ENCODE data around the gene DTNBP1. TPM values are rescaled to one million over a fixed set of nuclear protein-coding genes. Genes with fewer than 3 reads are reported as not detected.
A peak's percentile ranks its signal among the peaks of the same experiment; 100 is the strongest.

DTNBP1 gene
- total RNA-seq, 1 donor from 2014 or later, result 9.4 TPM

GRCh38 chr6:15626160-15626559 lies 36.7 kb downstream of the DTNBP1 start:
- no peak for DNase-seq (ENCODE audit: low read depth in 2 of 2)

- DNase-seq (ENCODE audit: low read depth in 2 of 2), result peak; percentile 11 to 29
Measured at GRCh38 chr6:15623276-15624116, 39.3 kb downstream of the DTNBP1 start.

GRCh38 chr6:15622045-15622740 lies 40.6 kb downstream of the DTNBP1 start:
- DNase-seq (ENCODE audit: low read depth in 2 of 2), result no peak

GRCh38 chr6:15621203-15622044 lies 41.4 kb downstream of the DTNBP1 start:
- peak in 1 of 2 donors; percentile 25 for DNase-seq (ENCODE audit: low read depth in 2 of 2)

DNA sequence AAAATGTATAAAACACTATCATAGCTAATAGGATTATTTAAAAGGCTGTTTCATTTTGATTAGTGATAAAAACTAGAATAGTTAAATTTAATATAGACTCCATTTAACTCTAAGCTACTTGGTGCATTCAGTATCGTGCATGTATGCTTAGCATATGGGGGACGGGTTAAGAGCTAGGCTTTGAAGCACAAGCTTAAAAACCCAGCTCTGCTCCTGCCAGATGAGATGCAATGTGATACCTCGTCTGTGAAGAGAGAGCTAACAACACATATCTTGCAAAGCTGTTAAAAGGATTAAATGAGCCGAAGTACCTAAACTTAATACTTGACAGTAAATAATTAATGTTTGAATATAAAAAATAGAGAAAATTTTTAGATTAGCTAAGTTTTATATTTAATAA lies 42.2 kb downstream of the DTNBP1 start:
- no peak for DNase-seq (ENCODE audit: low read depth in 2 of 2)

DNA sequence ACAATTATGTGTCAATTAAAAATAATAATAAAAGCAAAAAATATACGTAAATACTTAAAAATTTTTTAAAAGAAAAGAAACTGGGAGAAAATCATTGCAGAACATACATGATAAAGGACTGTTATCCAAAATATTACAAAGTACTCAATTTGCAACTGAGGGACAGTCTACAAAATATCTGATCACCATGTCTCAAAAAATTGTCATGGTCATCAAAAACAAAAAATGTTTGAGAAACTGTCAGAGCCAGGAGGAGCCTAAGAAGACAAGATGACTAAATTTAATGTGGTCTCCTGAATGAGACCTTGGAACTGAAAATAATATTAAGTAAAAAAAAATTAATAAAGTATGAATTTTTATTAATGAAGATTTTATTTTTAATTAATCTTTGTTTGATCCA lies 43.5 kb downstream of the DTNBP1 start:
- DNase-seq (ENCODE audit: low read depth in 2 of 2), result no peak

- no peak for DNase-seq (ENCODE audit: low read depth in 2 of 2)
Measured at GRCh38 chr6:15618685-15619084, 44.1 kb downstream of the DTNBP1 start.

DNA sequence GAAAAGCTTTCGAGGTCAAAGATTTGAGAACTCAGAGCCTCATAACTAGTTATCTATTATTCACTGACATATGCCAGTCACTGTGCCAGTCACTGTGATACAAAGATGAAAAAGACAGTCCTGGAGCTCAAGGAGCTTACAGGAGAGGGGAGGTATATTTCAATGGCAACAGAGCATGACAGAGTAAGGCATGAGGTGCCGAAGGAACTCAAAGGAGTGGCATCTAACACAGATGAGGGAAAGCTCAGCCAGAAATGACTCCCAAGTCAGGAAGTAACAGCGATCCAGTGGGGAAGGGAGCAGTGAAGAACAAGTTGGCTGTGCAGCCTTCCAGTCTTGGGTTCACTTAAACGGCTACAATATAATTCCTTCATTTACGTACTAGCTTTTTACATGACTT lies 46.6 kb downstream of the DTNBP1 start:
- DNase-seq (ENCODE audit: low read depth in 2 of 2), result no peak

- DNase-seq (ENCODE audit: low read depth in 2 of 2), result no peak
Measured at GRCh38 chr6:15615802-15616201, 47.0 kb downstream of the DTNBP1 start.

- DNase-seq (ENCODE audit: low read depth in 2 of 2), result no peak
Measured at GRCh38 chr6:15614277-15614676, 48.6 kb downstream of the DTNBP1 start.

GRCh38 chr6:15608396-15608795 lies 54.4 kb downstream of the DTNBP1 start:
- DNase-seq (ENCODE audit: low read depth in 2 of 2), result peak in 1 of 2 donors; percentile 85

- DNase-seq (ENCODE audit: low read depth in 2 of 2), result no peak
Measured at GRCh38 chr6:15607603-15608002, 55.2 kb downstream of the DTNBP1 start.

GRCh38 chr6:15606347-15606746 lies 56.5 kb downstream of the DTNBP1 start:
- DNase-seq (ENCODE audit: low read depth in 2 of 2), result no peak

DNA sequence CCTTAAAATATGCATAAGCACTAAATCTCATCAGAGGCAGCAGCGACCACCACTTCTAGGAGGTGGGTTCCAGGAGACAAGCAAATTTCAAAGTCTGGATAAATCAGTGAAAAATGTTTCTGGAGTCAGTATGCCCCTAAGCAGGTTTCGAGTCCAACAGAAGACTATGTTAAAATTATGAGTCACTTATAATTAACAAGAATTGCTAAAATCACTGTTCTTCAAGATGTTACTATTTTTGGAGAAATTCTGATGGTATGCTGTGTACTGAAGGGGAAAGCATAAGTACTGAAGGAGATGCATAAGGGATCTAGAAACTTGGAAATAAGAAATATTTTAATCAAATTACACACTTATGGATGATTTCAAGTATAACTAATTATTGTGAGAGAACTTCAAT lies 58.0 kb downstream of the DTNBP1 start:
- no peak for DNase-seq (ENCODE audit: low read depth in 2 of 2)

DNA sequence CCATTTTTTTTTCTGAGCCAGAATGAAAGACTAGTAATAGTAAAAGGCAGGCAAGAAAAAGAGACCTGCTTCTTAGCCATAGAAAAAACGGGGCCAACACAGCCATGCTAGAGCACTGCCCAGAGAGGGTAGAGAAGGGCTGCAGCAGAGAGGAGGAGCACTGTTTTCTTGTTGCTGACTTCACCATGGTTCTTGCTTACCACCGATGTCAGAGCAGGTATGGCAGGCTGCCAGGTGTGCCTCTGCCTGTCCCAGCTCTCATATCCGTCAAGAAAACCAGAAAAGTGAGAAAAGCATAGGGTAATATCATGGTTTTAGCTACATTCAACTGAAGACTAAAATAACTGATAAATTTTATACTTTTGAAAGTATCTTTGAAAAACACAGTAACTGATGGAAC lies 60.7 kb downstream of the DTNBP1 start:
- no peak for DNase-seq (ENCODE audit: low read depth in 2 of 2)

- DNase-seq (ENCODE audit: low read depth in 2 of 2), result no peak
Measured at GRCh38 chr6:15598273-15598798, 64.5 kb downstream of the DTNBP1 start.

DNA sequence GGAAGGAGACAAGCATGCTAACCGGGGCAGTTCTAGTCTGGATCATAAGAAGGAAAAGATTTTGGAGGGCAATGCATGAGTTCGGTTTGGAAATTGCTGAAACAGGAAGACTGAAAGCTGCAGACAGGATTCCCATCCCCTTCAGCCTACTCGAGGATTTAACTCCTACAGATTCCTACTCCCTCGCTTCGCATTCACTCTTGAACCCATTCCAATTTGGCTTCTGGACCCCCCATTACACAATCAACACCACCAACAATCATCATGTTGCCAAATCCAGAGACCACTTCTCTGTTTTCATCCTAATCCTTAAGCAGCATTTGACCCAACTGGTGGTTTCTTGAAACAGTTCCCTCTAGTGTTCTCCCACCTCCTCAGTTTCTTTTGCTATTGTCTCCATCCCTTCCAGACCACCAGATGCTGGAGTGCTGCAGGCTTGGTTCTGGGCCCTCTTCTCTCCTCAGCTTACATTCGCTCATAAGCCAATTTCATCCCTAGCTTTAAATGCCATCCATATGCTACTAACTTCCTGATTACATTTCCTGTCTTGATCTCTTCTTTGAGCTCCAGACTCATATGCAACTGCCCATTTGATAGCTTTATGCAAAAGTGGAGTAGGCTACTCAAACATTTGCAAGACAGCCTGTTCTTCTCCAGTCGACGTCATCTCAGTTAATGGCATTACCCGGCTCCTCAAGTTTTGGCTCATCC lies 66.5 kb downstream of the DTNBP1 start:
- DNase-seq (ENCODE audit: low read depth in 2 of 2), result no peak

DNA sequence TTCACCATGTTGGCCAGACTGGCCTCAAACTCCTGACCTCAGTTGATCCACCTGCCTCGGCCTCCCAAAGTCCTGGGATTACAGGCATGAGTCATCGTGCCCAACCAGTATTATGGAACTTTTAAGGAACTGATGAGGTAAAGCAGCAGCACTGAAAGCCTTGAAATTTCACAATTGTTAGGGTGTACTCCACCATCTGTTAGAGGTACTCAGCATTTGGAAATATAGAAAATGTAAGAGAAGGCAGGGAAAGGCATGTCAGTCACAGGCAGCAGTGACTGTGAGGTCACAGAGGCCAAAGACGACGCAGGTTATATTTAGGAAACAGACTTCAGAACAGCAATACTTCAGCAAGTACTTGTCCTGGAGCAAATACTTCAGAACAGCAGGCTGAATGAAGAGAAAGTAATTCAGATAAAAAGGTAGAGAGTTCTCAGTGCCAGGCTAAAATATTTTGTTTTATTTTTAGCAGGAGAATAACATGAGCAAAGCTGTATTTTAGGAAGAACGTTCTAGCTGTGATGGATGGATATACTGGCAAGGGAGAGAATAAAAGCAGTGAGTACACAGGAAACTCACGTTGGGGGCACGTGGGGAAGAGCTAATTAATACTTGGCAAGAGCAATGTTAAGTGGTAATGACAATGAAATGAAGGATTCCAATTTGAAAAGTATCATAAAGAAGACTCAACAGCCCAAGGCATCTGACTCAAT lies 67.2 kb downstream of the DTNBP1 start:
- no peak for DNase-seq (ENCODE audit: low read depth in 2 of 2)

- DNase-seq (ENCODE audit: low read depth in 2 of 2), result no peak
Measured at GRCh38 chr6:15594512-15595259, 68.1 kb downstream of the DTNBP1 start.

DNA sequence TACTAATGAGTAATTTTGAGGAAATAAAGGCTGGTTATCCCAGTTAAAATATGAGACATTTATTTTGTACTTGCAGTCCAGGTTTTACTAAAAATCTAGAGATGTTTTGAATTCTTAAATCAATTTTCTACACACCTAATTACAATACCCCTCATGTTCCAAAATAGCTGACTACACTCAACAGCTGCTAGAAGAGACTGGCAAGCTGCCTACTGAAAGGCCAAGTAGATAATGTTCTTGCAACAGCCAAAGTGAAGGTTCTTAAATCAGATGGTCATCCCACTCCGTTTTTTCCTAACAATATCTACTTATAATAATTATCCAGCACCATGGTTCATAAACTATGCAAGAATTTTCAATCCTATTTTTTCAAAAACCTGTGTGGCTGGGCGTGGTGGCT lies 69.0 kb downstream of the DTNBP1 start:
- DNase-seq (ENCODE audit: low read depth in 2 of 2), result no peak
